AG04450 (cell line): ENCODE results near the gene TPSG1. TPM values are rescaled to one million over a fixed set of nuclear protein-coding genes. Genes with fewer than 3 reads are reported as not detected.

Experiments
- CTCF ChIA-PET: fragments of 300-600, 350-600 bp; formaldehyde crosslinking; extraction: SDS; loops from one replicate; lab custom pipeline; 2022; ENCODE audit warnings: antibody characterized with exemption, inconsistent platforms; lab: Charles Lee
- POLR2A ChIA-PET: fragments of 350-600 bp; formaldehyde crosslinking; extraction: SDS; loops from one replicate; lab custom pipeline; 2021; ENCODE audit warnings: antibody characterized with exemption, inconsistent platforms; lab: Yijun Ruan, JAX
- DNase-seq: peaks from one replicate; pipeline ENCODE4 v3.0.0-alpha.2; 2011; ENCODE audit warnings: low read depth, low spot score
- H3K27ac ChIP-seq: one replicate; pipeline ENCODE4 v1.5.1; 2012; ENCODE audit warnings: low read depth, low read length, control low read depth
- H3K27me3 ChIP-seq: one replicate; pipeline ENCODE4 v1.6.0; 2012; ENCODE audit warnings: low read length; ENCODE audit not compliant: control insufficient read depth, insufficient read depth
- H3K4me3 ChIP-seq: 2 replicates; pipeline ENCODE4 v1.5.1; 2011; ENCODE audit warnings: mild to moderate bottlenecking, low read depth, low read length, control low read depth
- H3K9me3 ChIP-seq: 2 replicates; pipeline ENCODE4 v1.5.1; 2012; ENCODE audit warnings: low read length; ENCODE audit not compliant: control insufficient read depth, insufficient read depth
- CTCF ChIP-seq: IDR thresholded peaks from 2 replicates; pipeline ENCODE4 v1.5.1; 2011; ENCODE audit warnings: low read depth, low read length, control low read depth, inconsistent platforms
- polyA plus RNA-seq: library from polyadenylated mRNA; depleted of rRNA; stranded (reverse); fragments of >200 nt; gene quantifications from 2 replicates; pipeline ENCODE4 v1.2.3, GENCODE V29; 2011

The TPSG1 gene
- polyA plus RNA-seq, 1 experiment, result not detected

GRCh38 chr16:1213796-1214372 lies 11.2 kb downstream of the TPSG1 start:
- no peak for DNase-seq
- POLR2A ChIA-PET, result no interaction called here
- Histone ChIP-seq H3K27me3 (no peaks in the 10 kb centered on the region), H3K27ac (no peak overlapping the region), H3K4me3 (no peak overlapping the region), H3K9me3 (peaks cover 34% of the 10 kb centered on the region; the same call in 1 of the 2 replicates)
- no peak for TF ChIP-seq CTCF
- CTCF ChIA-PET, result no interaction called here

GRCh38 chr16:1213231-1213630 lies 11.8 kb downstream of the TPSG1 start:
- H3K9me3 ChIP-seq, result peaks cover 34% of the 10 kb centered on the region; the same call in 1 of the 2 replicates
- CTCF ChIA-PET, result no interaction called here
- no peak for DNase-seq
- POLR2A ChIA-PET, result no interaction called here
- no peak overlapping the region for H3K4me3 ChIP-seq
- no peaks in the 10 kb centered on the region for H3K27me3 ChIP-seq
- H3K27ac ChIP-seq, result no peak overlapping the region
- TF ChIP-seq CTCF, result no peak

GRCh38 chr16:1212616-1213194 lies 12.4 kb downstream of the TPSG1 start:
- H3K4me3 ChIP-seq, result no peak overlapping the region
- DNase-seq, result no peak
- H3K27ac ChIP-seq, result no peak overlapping the region
- ChIA-PET CTCF (no interaction called here), POLR2A (no interaction called here)
- TF ChIP-seq CTCF, result no peak
- no peaks in the 10 kb centered on the region for H3K27me3 ChIP-seq
- H3K9me3 ChIP-seq, result peaks cover 34% of the 10 kb centered on the region; the same call in 1 of the 2 replicates

- no peak for DNase-seq
- H3K27ac ChIP-seq, result no peak overlapping the region
- peaks cover 34% of the 10 kb centered on the region; the same call in 1 of the 2 replicates for H3K9me3 ChIP-seq
- H3K4me3 ChIP-seq, result no peak overlapping the region
- no peaks in the 10 kb centered on the region for H3K27me3 ChIP-seq
- ChIA-PET CTCF (no interaction called here), POLR2A (no interaction called here)
- no peak for TF ChIP-seq CTCF
Measured at GRCh38 chr16:1211451-1212268, 13.4 kb downstream of the TPSG1 start.

- TF ChIP-seq CTCF, result no peak
- H3K27me3 ChIP-seq, result no peaks in the 10 kb centered on the region
- DNase-seq, result no peak
- ChIA-PET CTCF (no interaction called here), POLR2A (no interaction called here)
- peaks cover 34% of the 10 kb centered on the region; the same call in 1 of the 2 replicates for H3K9me3 ChIP-seq
- no peak overlapping the region for H3K4me3 ChIP-seq
- H3K27ac ChIP-seq, result no peak overlapping the region
Measured at GRCh38 chr16:1210461-1210860, 14.6 kb downstream of the TPSG1 start.
